HepG2 (cell line): ENCODE data around the gene KRT1. TPM values are rescaled to one million over a fixed set of nuclear protein-coding genes. Genes with fewer than 3 reads are reported as not detected.

ENCODE experiments used
- ATAC-seq: fragments of 200-7000 bp; cut with Tn5 transposase; 3 replicates; pipeline ENCODE4 v1.9.1; 2020; ENCODE audit warnings: mild to moderate bottlenecking, moderate library complexity
- BruUV-seq: library from RNA; stranded (reverse); fragments of 400-500 nt; replicated peaks from 2 replicates; lab custom pipeline; 2021; lab: Mats Ljungman, UMichigan
- CTCF ChIA-PET: fragments of 300-600 bp; formaldehyde crosslinking; extraction: SDS; loops from one replicate; lab custom pipeline; 2021; ENCODE audit warnings: low total read pairs, inconsistent platforms, low intra/inter-chr PET ratio; lab: Yijun Ruan, JAX
- POLR2A ChIA-PET: fragments of 350-600 bp; sonication (Branson Sonifier 250); formaldehyde crosslinking; loops from one replicate; lab custom pipeline; 2020; ENCODE audit warnings: antibody characterized with exemption, inconsistent platforms; lab: Yijun Ruan, JAX
- DNase-seq: peaks from one replicate; pipeline ENCODE4 v3.0.0-alpha.2; 2015; ENCODE audit warnings: low spot score
- FAIRE-seq: peaks from 3 replicates; lab custom pipeline; 2011; peaks lifted over from hg19 to GRCh38; lab: Jason Lieb, UNC
- H2AFZ ChIP-seq: one replicate; pipeline ENCODE4 v1.6.1; 2011; ENCODE audit warnings: low read length, inconsistent platforms
- H3K27ac ChIP-seq: fragments of 300-600 bp; 3 replicates; pipeline ENCODE4 v1.8.0; 2011; ENCODE audit warnings: mixed run types, mild to moderate bottlenecking, mixed read lengths, low read length, inconsistent platforms; ENCODE audit not compliant: insufficient read depth; ENCODE audit errors: extremely low read length
- H3K27me3 ChIP-seq, 2 experiments: fragments of 200-600 bp in 1 of 2; 2 replicates in 1 of 2; 3 replicates in 1 of 2; pipeline versions ENCODE4 v1.6.0 to v1.8.0; 2011; ENCODE audit warnings: low read length in 2 of 2, mild to moderate bottlenecking in 2 of 2, moderate library complexity in 2 of 2, inconsistent platforms in 1 of 2; ENCODE audit not compliant: insufficient read depth in 2 of 2, control insufficient read depth in 1 of 2
- H3K36me3 ChIP-seq, 2 experiments: fragments of 200-600 bp in 1 of 2; replicated peaks in 1 of 2; 2 replicates in 1 of 2; 3 replicates in 1 of 2; pipeline versions ENCODE4 v1.5.1 to v1.8.0; 2011; ENCODE audit warnings: low read length in 2 of 2, inconsistent platforms in 1 of 2; ENCODE audit not compliant: insufficient read depth in 2 of 2, control insufficient read depth in 1 of 2
- H3K4me1 ChIP-seq: 2 replicates; pipeline ENCODE4 v1.5.1; 2012; ENCODE audit warnings: low read length, inconsistent platforms; ENCODE audit not compliant: insufficient read depth
- H3K4me2 ChIP-seq: 2 replicates; pipeline ENCODE4 v1.6.0; 2011; ENCODE audit warnings: low read depth, low read length, inconsistent platforms
- H3K4me3 ChIP-seq, 3 experiments: fragments of 200-600 bp in 1 of 3; sonication (generic), shearing (Covaris generic) in 1 of 3; replicated peaks in 1 of 3; 2 replicates each; pipeline ENCODE4 v1.5.1; 2011 to 2016; ENCODE audit warnings: low read length in 3 of 3, inconsistent platforms in 2 of 3, low read depth in 2 of 3, mild to moderate bottlenecking in 2 of 3, control low read depth in 1 of 3, mixed read lengths in 1 of 3; ENCODE audit not compliant: insufficient read depth in 1 of 3
- H3K79me2 ChIP-seq: one replicate; pipeline ENCODE4 v1.6.1; 2011; ENCODE audit warnings: low read length, inconsistent platforms; ENCODE audit not compliant: insufficient read depth
- H3K9ac ChIP-seq: 2 replicates; pipeline ENCODE4 v1.6.0; 2011; ENCODE audit warnings: mild to moderate bottlenecking, low read depth, low read length, inconsistent platforms; ENCODE audit not compliant: insufficient read depth
- H3K9me3 ChIP-seq: 2 replicates; pipeline ENCODE4 v1.5.1; 2012; ENCODE audit warnings: mild to moderate bottlenecking, low read length
- H4K20me1 ChIP-seq: 2 replicates; pipeline ENCODE4 v1.6.0; 2011; ENCODE audit warnings: inconsistent platforms, mild to moderate bottlenecking, low read length, moderate library complexity; ENCODE audit not compliant: insufficient read depth
- CSRNP2 ChIP-seq: sonication (generic); formaldehyde crosslinking; conservative IDR thresholded peaks from 2 replicates; pipeline ENCODE4 v1.8.0; 2022; ENCODE audit warnings: low read depth, missing genetic modification reagents
- GMEB2 ChIP-seq: IDR thresholded peaks from 2 replicates; pipeline ENCODE4 v1.6.1; 2016; ENCODE audit warnings: missing biosample characterization, missing genetic modification reagents, low read depth
- HDAC6 ChIP-seq: fragments of 200-600 bp; sonication (generic); IDR thresholded peaks from 2 replicates; pipeline ENCODE4 v1.7.0; 2017; ENCODE audit warnings: mild to moderate bottlenecking, antibody characterized with exemption, low read length, low read depth
- MYPOP ChIP-seq: sonication (generic); formaldehyde crosslinking; IDR thresholded peaks from 2 replicates; pipeline ENCODE4 v1.8.1; 2023; ENCODE audit warnings: mild to moderate bottlenecking, moderate library complexity, missing genetic modification reagents
- REL ChIP-seq: sonication (generic); formaldehyde crosslinking; conservative IDR thresholded peaks from 2 replicates; pipeline ENCODE4 v1.8.0; 2022; ENCODE audit warnings: mild to moderate bottlenecking, missing genetic modification reagents, moderate library complexity
- TEAD2 ChIP-seq: sonication (generic); formaldehyde crosslinking; IDR thresholded peaks from 2 replicates; pipeline ENCODE4 v1.9.0; 2021; ENCODE audit warnings: missing genetic modification reagents
- ZBTB42 ChIP-seq: sonication (generic); formaldehyde crosslinking; IDR thresholded peaks from 2 replicates; pipeline ENCODE4 v1.5.0; 2020; ENCODE audit warnings: mild to moderate bottlenecking, missing genetic modification reagents
- ZNF318 ChIP-seq: sonication (generic); formaldehyde crosslinking; IDR thresholded peaks from 2 replicates; pipeline ENCODE4 v1.4.0; 2020; ENCODE audit warnings: mild to moderate bottlenecking, missing genetic modification reagents
- ZNF761 ChIP-seq: sonication (generic); formaldehyde crosslinking; conservative IDR thresholded peaks from 2 replicates; pipeline ENCODE4 v1.4.0; 2020; ENCODE audit warnings: mild to moderate bottlenecking, missing genetic modification reagents
- WGBS: methylation state at CpG from one replicate; pipeline ENCODE4 v1.1.6; 2017; ENCODE audit warnings: low lambda C conversion rate; 5-methylcytosine and 5-hydroxymethylcytosine counted together
- in situ Hi-C: cut with HindIII; loops from 2 replicates; pipeline ENCODE4 v1.10.0; 2017; ENCODE audit warnings: low pct_unique_long_range_greater_than_20kb; ENCODE audit not compliant: extremely low pct_ligation_motif_present
- intact Hi-C: fragments of 100-400 bp; cut with micrococcal nuclease; formaldehyde crosslinking; loops from one replicate; pipeline ENCODE4 v1.10.0; 2022; ENCODE audit not compliant: unreplicated experiment
- polyA plus RNA-seq, 8 experiments: library from polyadenylated mRNA; depleted of rRNA in 3 of 8; stranded (reverse) in 7 of 8; unstranded in 1 of 8; fragments of >200 nt; fragmentation: Illumina TruSeq in 4 of 8; extraction: Trizol in 4 of 8; gene quantifications; 2 replicates each; pipeline versions ENCODE4 v1.2.1 to v1.2.3, GENCODE V29; 2011 to 2016; ENCODE audit warnings: low read depth in 4 of 8, missing spikeins in 1 of 8, mixed read lengths in 1 of 8; ENCODE audit not compliant: insufficient read depth in 1 of 8
- total RNA-seq, 5 experiments: library from RNA; depleted of rRNA; stranded (reverse); fragments of >200 nt; fragmentation: Illumina TruSeq; extraction: Trizol; gene quantifications; 2 replicates each; pipeline ENCODE4 v1.2.3, GENCODE V29; 2016; ENCODE audit warnings: low read depth in 1 of 5

KRT1 gene
- total and polyA plus RNA-seq, 2 of the 13 experiments (the other 11 are each of a cell fraction or from before 2014, with no cell fraction given), result not detected

GRCh38 chr12:52659395-52659794 is 20.8 kb downstream of the KRT1 start (continued):
- TF ChIP-seq CSRNP2 (CRISPR knock-in tag), result no peak

GRCh38 chr12:52658196-52658595 is 22.0 kb downstream of the KRT1 start:
- in situ Hi-C loops, result no loop called here
- Histone ChIP-seq H3K4me2 (no peak overlapping the region), H3K79me2 (no peaks in the 10 kb centered on the region), H3K9ac (no peak overlapping the region), H2AFZ (no peak overlapping the region), H3K9me3 (no peaks in the 10 kb centered on the region), H3K4me3 (no peak overlapping the region), H3K36me3 (no peaks in the 10 kb centered on the region), H3K4me1 (no peaks in the 10 kb centered on the region), H3K27ac (no peak overlapping the region), H4K20me1 (no peaks in the 10 kb centered on the region), H3K27me3 (peaks cover 5 to 34% of the 10 kb centered on the region in 2 experiments; a peak in 4 of 5 replicates)
- DNase-seq, result no peak
- FAIRE-seq, result no peak
- POLR2A ChIA-PET, result no interaction called here
- WGBS, result 0% methylated on average over 4 of the region's 4 CpGs
- BruUV-seq, result no TSS peak
- intact Hi-C loops, result no loop called here
- CTCF ChIA-PET, result no interaction called here
- ATAC-seq, result no peak
- TF ChIP-seq TEAD2 (CRISPR knock-in tag) (no peak), MYPOP (CRISPR knock-in tag) (no peak), REL (CRISPR knock-in tag) (no peak), ZNF318 (CRISPR knock-in tag) (no peak), ZBTB42 (CRISPR knock-in tag) (no peak), GMEB2 (CRISPR knock-in tag) (no peak), HDAC6 (no peak), ZNF761 (CRISPR knock-in tag) (no peak)
